Activated CD4-positive, CD25-positive, alpha-beta regulatory T cell treated with anti-CD3 and anti-CD28 coated beads, Interleukin-2, amount 50 U/mL, for 72 hours (primary cell): ENCODE data around the gene SMAD7.

ENCODE experiments used
- DNase-seq: peaks from one replicate; pipeline ENCODE4 v3.0.0; 2021

SMAD7 gene, protein sequence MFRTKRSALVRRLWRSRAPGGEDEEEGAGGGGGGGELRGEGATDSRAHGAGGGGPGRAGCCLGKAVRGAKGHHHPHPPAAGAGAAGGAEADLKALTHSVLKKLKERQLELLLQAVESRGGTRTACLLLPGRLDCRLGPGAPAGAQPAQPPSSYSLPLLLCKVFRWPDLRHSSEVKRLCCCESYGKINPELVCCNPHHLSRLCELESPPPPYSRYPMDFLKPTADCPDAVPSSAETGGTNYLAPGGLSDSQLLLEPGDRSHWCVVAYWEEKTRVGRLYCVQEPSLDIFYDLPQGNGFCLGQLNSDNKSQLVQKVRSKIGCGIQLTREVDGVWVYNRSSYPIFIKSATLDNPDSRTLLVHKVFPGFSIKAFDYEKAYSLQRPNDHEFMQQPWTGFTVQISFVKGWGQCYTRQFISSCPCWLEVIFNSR

GRCh38 chr18:48950536-48951447, at the start of gene SMAD7:
Gene SMAD7, minus strand, starts transcription at chr18:48950965. Its CDS starts 541 bp downstream, at chr18:48950424.
- no peak for DNase-seq

DNA sequence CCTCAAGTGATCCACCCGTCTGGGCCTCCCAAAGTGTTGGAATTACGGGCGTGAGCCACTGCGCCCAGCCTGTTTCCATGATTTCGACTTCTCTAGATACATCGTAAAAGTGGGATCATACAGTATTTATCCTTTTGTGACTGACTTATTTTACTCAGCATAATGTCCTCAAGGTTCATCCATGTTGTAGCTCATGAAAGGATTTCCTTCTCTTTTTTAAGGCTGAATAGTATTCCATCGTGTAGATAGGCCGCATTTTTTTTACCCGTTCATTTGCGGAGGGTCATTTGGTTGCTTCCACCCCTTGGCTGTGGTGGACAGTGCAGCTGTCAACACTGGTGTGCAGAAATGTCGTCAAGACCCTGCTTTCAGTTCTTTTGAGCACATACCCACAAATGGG, 48.8 kb upstream of the SMAD7 start:
- DNase-seq = no peak

DNA sequence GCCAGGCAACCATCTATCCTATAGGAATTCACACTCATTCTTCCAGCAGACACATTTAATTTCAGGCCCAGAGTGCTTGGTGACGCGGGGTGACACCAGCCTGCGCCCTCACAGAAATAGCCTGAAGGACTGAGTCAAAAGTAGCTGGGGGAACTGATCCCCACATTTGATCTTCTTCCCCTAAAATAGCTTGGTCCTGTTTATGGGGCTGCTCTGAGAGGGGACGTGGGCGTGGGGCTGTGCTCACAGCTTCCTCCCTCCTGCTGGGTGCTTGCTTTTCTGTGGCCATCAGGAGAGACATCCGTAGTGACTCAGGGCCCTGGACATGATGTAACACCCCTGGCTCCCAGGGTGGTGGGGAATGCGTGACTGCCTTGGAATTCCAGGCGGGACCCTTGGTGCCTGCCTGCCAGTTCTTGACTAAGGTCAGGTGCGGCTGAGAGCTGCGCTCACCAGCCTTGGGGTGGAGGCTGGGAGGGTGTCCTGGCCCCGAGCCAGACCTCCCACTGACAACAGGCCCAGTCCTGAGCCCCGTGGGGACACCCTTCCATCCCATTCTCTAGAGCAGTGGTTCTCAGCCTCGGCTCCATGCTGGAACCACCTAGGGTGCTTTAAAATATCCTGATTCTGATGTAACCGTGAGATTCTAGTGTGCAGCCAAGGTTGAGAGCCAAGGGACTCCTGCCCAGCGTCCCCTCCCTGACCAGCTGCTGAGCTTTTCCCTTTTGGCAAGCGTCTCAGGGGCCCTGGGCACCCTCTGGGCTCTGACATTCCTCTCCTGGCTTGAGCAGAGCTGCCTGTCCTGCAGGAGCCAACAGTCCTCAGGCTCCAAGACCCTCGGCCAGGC, 47.4 kb upstream of the SMAD7 start:
- no peak for DNase-seq

DNA sequence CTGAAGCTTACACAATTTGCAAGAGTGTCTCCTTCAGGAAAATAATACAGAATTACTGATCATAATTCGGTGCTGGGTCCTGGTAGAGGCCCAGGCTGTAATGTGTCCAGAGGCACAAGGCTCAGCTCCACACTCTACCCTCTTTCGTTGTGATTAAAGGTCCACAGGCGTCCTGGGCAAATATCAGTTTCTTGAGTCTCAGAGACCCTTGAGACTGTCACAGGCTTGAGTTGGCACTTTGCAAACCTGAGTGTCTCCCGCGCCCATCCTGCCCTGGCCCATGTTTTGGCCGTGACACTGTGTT, 46.9 kb upstream of the SMAD7 start:
- DNase-seq = no peak

DNA sequence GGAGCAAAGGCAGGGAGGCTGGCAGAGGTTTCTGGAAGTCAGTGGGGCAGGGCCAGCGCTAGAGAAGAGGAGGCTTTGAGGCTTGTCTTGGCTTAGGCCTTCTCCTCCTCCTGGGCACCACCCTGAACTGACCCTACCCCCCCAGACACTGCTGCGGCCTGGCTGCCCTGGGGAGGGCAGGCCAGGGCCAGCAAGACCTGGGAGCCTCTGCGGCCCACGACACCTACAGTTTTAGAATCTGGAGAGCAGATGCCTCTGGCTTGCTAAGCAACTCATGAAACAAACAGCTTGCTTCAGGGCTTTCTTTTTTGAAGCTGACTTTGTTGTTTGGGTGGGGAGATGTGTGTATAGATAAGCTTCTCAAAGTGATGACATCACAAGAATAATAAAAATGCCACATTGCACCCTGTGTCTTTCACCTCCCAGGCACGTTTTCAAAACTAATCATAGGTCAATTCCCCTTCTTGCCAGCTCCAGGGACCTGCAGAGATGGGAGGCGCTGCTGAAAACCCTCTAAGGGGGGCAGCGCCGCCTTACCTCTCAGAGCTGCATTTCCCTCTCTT, 46.2 kb upstream of the SMAD7 start:
- no peak for DNase-seq

DNA sequence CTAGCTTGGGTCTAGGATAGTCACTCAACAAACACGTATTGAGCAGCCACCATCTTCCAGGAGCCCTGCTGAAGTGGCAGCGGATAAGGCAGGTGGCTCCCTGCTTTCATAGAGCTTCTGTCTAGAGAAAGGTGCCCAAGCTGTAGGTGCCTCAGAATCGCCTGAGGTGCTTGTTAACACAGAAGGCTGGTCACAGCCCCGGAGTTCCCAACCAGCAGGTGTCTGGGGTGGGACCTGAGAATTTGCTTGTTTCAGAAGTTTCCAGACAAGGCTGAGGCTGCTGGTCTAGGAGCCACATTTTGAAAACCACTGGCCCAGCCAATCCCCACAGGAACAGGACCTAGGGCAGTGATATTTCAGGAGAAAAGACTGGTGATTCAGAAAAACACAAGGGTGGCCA, 45.3 kb upstream of the SMAD7 start:
- no peak for DNase-seq

DNA sequence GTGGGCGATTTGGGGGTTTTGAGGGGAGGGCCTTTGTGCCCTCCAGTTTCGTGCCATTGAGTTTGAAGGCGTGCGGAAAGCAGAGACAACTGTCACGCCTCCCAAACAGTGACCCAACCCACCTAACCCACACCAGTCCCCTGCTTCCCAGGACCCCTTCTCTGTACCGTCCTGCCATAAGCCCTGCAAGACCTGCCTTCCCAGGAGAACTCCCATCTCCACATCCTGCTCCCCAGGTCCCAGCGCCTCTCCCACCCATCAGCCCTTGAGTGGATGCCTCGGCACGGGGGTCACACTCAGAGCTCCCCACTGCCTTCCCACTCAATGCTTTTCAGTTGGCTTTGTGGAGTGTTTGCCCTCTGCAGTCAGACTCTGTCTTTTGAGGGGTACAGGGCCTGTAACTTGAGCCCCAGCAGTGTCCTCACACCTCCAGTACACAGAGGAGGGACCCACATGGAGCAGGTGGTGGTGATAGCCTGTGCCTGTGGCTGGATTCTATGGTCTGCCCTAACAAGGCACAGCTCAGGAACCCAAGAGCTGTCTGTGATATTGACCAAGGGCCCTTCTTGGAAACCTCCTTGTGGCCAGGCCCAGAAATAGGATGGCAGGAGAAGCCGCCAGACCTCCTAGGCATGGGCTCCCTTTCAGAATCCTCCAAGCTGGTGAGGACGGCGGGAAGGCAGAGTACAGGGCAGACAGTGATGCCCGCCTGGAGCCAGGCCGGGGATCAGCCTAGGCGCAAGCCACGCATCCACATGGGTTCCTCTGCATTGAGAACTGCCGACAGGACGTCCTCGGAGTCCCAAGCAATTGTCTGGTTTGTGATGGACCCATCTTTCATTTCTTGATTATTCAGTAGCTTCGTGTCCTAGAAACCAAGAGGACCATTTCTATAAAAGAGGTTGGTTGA, 44.4 kb upstream of the SMAD7 start:
- no peak for DNase-seq

GRCh38 chr18:48994044-48994651, 43.4 kb upstream of the SMAD7 start:
- no peak for DNase-seq

DNA sequence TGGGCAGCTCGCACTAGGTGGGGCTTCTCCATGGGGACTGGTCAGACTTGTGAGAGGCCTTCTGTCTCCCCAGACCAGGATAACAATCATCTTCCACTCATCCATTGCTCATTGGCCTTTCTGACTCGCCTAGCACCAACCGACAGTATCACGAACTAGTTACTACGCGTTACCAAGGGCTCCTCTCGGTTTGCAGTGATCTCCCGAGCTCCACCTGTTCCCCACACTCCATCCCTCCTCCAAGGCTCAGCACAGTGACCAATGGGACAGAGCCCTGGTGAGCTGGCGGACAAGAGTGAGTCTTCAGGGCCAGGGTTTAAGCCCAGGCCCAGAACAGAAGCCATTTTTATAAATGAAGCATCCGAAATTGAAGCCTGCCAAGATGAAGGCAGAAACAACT, 42.8 kb upstream of the SMAD7 start:
- no peak for DNase-seq

DNA sequence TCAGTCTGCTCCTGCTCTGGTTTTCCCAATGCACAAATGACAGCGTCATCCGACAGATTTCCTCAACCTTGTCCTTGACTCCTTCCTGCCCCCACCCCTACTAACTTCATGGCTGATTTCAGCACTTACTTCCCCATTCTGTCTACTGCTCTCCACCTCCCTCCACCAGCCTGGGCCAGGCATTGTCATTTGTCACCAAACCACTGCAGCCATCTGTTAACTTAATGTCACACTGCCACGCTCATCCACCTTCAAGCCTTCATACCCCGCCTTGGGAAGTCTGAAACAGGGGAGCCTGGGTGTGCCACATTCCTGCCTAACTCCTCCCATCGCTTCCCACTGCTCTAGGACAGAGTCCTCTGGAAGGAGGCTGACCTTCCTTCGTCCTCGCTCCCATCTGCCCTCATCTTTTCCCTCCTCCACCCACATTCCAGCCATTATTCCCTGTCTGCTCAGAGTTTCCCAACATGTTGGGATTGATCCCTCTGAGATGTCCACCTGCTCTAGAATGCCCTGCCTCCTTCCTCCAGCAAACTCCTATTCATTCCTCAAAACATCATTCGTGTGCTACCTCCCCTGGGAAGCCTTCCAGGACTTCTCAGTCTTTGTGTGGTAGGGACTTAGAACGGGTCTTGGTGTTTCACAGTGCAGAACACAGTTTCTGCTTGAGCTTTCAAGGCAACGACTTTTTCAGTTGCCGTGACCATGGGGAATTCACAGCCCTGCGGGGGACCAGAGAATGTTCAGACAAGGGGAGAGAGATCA, 42.2 kb upstream of the SMAD7 start:
- no peak for DNase-seq

DNA sequence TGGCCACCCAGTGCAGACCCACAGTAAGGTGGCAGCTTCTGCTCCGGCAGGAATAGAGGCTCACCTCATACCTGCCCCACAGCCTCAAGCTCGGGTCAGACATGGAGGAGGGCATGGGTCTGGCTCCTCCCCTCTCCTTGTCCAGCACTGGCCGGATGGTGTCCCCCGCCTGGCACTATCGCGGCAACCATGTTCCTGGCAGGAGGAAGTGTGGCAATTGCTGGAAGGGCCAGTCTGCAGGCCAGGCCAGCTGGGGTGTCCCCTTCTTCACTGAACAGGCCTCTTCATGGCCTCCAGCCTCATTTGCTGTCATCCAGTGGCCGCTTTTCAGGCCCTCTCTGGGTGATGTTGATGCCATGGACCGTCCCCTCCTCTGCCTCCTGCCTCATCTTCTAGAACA, 41.4 kb upstream of the SMAD7 start:
- no peak for DNase-seq

- DNase-seq = no peak
Measured at GRCh38 chr18:48991676-48992075, 40.9 kb upstream of the SMAD7 start.

GRCh38 chr18:48991319-48991660, 40.5 kb upstream of the SMAD7 start:
- DNase-seq = no peak

GRCh38 chr18:48990481-48991318, 39.9 kb upstream of the SMAD7 start:
- no peak for DNase-seq

GRCh38 chr18:48989304-48990303, 38.8 kb upstream of the SMAD7 start:
- DNase-seq = no peak

DNA sequence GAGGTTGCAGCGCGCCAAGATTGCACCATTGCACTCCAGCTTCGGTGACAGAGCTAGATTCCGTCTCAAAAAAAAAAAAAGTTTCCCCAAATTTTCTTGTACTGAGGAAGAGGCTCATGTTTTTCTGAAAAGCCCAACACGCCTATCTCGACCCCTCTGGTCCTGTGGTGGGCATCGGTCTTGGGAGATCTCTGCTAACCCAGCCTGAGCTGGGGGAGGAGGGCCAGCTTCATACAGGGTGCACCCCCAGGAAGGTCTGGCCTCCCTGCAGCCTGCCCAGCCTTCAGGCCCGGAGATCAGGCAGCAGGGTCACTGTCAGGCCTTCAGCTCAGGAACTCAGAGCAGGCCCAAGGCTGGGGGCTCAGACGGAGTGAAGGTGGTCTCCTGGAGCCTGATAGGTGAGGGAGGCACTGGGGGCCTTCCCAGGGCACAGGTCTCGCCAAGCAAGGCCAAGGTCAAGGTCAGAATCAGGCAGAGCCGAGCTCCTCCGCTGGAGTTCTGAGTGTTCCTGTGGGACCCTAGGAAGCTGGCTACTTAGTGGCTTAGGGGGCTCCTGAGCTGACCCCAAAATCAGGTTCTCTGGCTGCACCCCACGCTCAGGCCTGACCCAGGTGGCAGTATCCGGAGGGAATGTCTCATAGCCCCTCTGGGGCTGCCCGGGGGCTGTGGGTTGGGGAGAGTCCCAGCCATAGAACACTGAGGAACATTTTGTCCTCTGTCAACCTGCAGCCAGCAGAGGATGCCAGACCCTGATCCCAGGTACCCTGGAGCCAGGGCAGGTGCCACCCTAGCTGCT, 37.9 kb upstream of the SMAD7 start:
- no peak for DNase-seq

- DNase-seq = no peak
Measured at GRCh38 chr18:48987821-48988220, 37.1 kb upstream of the SMAD7 start.
